Liver (tissue), 9 donors: Measurements from ENCODE around the gene VWA5B1. TPM values are rescaled to one million over a fixed set of nuclear protein-coding genes. Genes with fewer than 3 reads are reported as not detected.

Source experiments
- DNase-seq: peaks from one replicate; pipeline ENCODE4 v3.0.0-alpha.2; 2017; ENCODE audit warnings: low spot score
- H3K27ac ChIP-seq, 2 donors: one replicate each; pipeline ENCODE4 v1.7.0; 2013; ENCODE audit warnings: inconsistent platforms in 2 of 2, low read length in 2 of 2, control low read depth in 1 of 2, low read depth in 1 of 2, mild to moderate bottlenecking in 1 of 2
- H3K27me3 ChIP-seq, 4 donors: one replicate each; pipeline versions ENCODE4 v1.6.1 to v1.7.0; 2013; ENCODE audit warnings: low read length in 3 of 4, inconsistent platforms in 1 of 4, mild to moderate bottlenecking in 1 of 4, moderate library complexity in 1 of 4; ENCODE audit not compliant: control insufficient read depth in 4 of 4, insufficient read depth in 4 of 4
- H3K36me3 ChIP-seq, 4 donors: one replicate each; pipeline versions ENCODE4 v1.6.1 to v1.7.0; 2013; ENCODE audit warnings: low read length in 3 of 4, mild to moderate bottlenecking in 3 of 4, low read depth in 1 of 4, moderate library complexity in 1 of 4; ENCODE audit not compliant: control insufficient read depth in 4 of 4, insufficient read depth in 3 of 4
- H3K4me1 ChIP-seq, 4 donors: one replicate each; pipeline versions ENCODE4 v1.6.1 to v1.7.0; 2013; ENCODE audit warnings: low read length in 3 of 4, mild to moderate bottlenecking in 3 of 4, moderate library complexity in 1 of 4; ENCODE audit not compliant: control insufficient read depth in 4 of 4, insufficient read depth in 4 of 4
- H3K4me3 ChIP-seq, 3 donors: one replicate each; pipeline versions ENCODE4 v1.6.1 to v1.7.0; 2013; ENCODE audit warnings: low read length in 3 of 3, control low read depth in 1 of 3, low read depth in 1 of 3, mild to moderate bottlenecking in 1 of 3
- H3K9ac ChIP-seq, 2 donors: one replicate each; pipeline ENCODE4 v1.7.0; 2013; ENCODE audit warnings: low read length in 2 of 2, mild to moderate bottlenecking in 2 of 2, moderate library complexity in 2 of 2, control low read depth in 1 of 2, low read depth in 1 of 2
- H3K9me3 ChIP-seq, 4 donors: one replicate each; pipeline versions ENCODE4 v1.6.1 to v1.7.0; 2013; ENCODE audit warnings: low read length in 3 of 4; ENCODE audit not compliant: control insufficient read depth in 4 of 4
- EGR1 ChIP-seq, 2 donors: IDR thresholded peaks; 2 replicates each; pipeline ENCODE4 v1.6.1; 2016 to 2018; ENCODE audit warnings: antibody characterized with exemption in 2 of 2, low read depth in 2 of 2
- FOXA1 ChIP-seq: IDR thresholded peaks from 2 replicates; pipeline ENCODE4 v1.6.1; 2016; ENCODE audit warnings: antibody characterized with exemption
- GABPA ChIP-seq, 2 donors: IDR thresholded peaks in 1 of 2; conservative IDR thresholded peaks in 1 of 2; 2 replicates each; pipeline ENCODE4 v1.6.1; 2016; ENCODE audit warnings: antibody characterized with exemption in 2 of 2, mild to moderate bottlenecking in 1 of 2, moderate library complexity in 1 of 2
- HNF4A ChIP-seq, 2 donors: conservative IDR thresholded peaks; 2 replicates each; pipeline ENCODE4 v1.6.1; 2016; ENCODE audit warnings: antibody characterized with exemption in 2 of 2, mild to moderate bottlenecking in 2 of 2
- HNF4G ChIP-seq: IDR thresholded peaks from 2 replicates; pipeline ENCODE4 v1.6.1; 2016; ENCODE audit warnings: antibody characterized with exemption
- NR2F2 ChIP-seq: IDR thresholded peaks from 2 replicates; pipeline ENCODE4 v1.6.1; 2016; ENCODE audit warnings: antibody characterized with exemption
- RAD21 ChIP-seq, 2 donors: IDR thresholded peaks; 2 replicates each; pipeline ENCODE4 v1.6.1; 2016; ENCODE audit warnings: antibody characterized with exemption in 2 of 2, mild to moderate bottlenecking in 2 of 2
- RXRA ChIP-seq, 2 donors: IDR thresholded peaks; 2 replicates each; pipeline ENCODE4 v1.6.1; 2017 to 2018; ENCODE audit warnings: antibody characterized with exemption in 2 of 2, mild to moderate bottlenecking in 1 of 2
- SP1 ChIP-seq: IDR thresholded peaks from 2 replicates; pipeline ENCODE4 v1.6.1; 2018; ENCODE audit warnings: antibody characterized with exemption, mild to moderate bottlenecking
- TAF1 ChIP-seq: conservative IDR thresholded peaks from 2 replicates; pipeline ENCODE4 v1.6.1; 2016; ENCODE audit warnings: antibody characterized with exemption, mild to moderate bottlenecking
- WGBS: extraction: QIAGEN DNeasy Blood & Tissue Kit; methylation state at CpG from one replicate; pipeline ENCODE4 v1.1.7; 2013; 5-methylcytosine and 5-hydroxymethylcytosine counted together
- polyA plus RNA-seq, 2 donors: library from polyadenylated mRNA; stranded (reverse) in 1 of 2; unstranded in 1 of 2; fragments of 200-250 nt in 1 of 2; fragments of >200 nt in 1 of 2; fragmentation: Nextera tagmentation in 1 of 2; extraction: Ambion mirVana in 1 of 2; gene quantifications; one replicate each; pipeline versions ENCODE4 v1.2.1 to v1.2.3, GENCODE V29; 2013 to 2015
- total RNA-seq, 2 donors: library from RNA; depleted of rRNA; stranded (reverse); fragments of >200 nt; gene quantifications; one replicate each; pipeline ENCODE4 v1.2.3, GENCODE V29; 2014
- TF ChIP-seq, protein P1 (sequence below): IDR thresholded peaks from 2 replicates; pipeline ENCODE4 v1.6.1; 2016; ENCODE audit warnings: antibody characterized with exemption, mild to moderate bottlenecking
- TF ChIP-seq, protein P2 (sequence below): IDR thresholded peaks from 2 replicates; pipeline ENCODE4 v1.6.1; 2016; ENCODE audit warnings: antibody characterized with exemption
- TF ChIP-seq, protein P3 (sequence below): IDR thresholded peaks from 2 replicates; pipeline ENCODE4 v1.6.1; 2016; ENCODE audit warnings: antibody characterized with exemption
- TF ChIP-seq, protein P4 (sequence below): IDR thresholded peaks from 2 replicates; pipeline ENCODE4 v1.6.1; 2016; ENCODE audit warnings: antibody characterized with exemption
- donor health status: healthy.
- donor health status: healthy.
- donor health status: healthy.
- donor health status: healthy.
- donor health status: healthy.

VWA5B1 gene
- total and polyA plus RNA-seq, 4 donors = not detected

DNA sequence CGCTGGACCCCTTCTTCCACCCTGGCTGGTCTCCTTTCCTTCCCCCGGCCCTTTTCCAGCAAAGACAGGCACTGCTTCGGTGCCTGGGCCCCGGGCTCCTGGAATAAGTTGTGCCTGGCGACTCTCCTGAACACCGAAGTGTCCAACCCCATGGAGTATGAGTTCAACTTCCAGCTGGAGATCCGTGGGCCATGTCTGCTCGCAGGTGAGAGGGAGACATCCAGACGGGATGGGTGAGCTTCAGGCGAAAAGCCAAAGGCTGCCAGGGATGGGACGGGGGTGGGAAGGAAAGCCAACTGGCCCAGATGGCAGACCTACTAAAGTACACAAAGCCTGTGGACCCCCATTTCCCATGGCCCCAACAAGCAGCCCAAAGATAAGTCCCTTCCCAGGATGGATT, 26.8 kb downstream of the VWA5B1 start:
- H3K9me3 ChIP-seq = no peaks in the 10 kb centered on the region
- no peak for DNase-seq
- no peak for TF ChIP-seq TAF1
- no peak for TF ChIP-seq FOXA1
- TF ChIP-seq, protein P1, sequence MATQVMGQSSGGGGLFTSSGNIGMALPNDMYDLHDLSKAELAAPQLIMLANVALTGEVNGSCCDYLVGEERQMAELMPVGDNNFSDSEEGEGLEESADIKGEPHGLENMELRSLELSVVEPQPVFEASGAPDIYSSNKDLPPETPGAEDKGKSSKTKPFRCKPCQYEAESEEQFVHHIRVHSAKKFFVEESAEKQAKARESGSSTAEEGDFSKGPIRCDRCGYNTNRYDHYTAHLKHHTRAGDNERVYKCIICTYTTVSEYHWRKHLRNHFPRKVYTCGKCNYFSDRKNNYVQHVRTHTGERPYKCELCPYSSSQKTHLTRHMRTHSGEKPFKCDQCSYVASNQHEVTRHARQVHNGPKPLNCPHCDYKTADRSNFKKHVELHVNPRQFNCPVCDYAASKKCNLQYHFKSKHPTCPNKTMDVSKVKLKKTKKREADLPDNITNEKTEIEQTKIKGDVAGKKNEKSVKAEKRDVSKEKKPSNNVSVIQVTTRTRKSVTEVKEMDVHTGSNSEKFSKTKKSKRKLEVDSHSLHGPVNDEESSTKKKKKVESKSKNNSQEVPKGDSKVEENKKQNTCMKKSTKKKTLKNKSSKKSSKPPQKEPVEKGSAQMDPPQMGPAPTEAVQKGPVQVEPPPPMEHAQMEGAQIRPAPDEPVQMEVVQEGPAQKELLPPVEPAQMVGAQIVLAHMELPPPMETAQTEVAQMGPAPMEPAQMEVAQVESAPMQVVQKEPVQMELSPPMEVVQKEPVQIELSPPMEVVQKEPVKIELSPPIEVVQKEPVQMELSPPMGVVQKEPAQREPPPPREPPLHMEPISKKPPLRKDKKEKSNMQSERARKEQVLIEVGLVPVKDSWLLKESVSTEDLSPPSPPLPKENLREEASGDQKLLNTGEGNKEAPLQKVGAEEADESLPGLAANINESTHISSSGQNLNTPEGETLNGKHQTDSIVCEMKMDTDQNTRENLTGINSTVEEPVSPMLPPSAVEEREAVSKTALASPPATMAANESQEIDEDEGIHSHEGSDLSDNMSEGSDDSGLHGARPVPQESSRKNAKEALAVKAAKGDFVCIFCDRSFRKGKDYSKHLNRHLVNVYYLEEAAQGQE = no peak
- H3K27ac ChIP-seq = no peak overlapping the region
- no peaks in the 10 kb centered on the region for H3K27me3 ChIP-seq
- H3K36me3 ChIP-seq = no peaks in the 10 kb centered on the region
- H3K4me3 ChIP-seq = no peak overlapping the region
- H3K9ac ChIP-seq = no peak overlapping the region
- no peaks in the 10 kb centered on the region for H3K4me1 ChIP-seq
- WGBS = 88% methylated on average over 11 of the region's 11 CpGs

DNA sequence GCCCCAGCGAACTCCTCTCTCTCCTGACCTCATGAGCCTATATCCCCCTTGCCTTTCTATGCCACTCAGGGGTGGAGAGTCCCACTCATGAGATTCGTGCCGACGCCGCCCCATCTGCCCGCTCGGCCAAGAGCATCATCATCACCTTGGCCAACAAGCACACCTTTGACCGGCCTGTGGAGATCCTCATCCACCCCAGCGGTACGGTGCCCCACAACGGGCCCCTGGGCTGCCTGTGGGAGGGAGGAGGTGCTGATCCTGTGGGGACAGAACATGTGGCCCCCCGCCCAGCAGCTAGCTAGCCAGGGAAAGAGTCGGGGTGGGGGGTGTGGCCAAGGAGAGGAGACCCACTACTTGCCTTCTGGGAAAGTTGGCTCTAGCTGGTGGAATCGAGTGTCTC, 27.8 kb downstream of the VWA5B1 start:
- Histone ChIP-seq H3K9ac (no peak overlapping the region), H3K36me3 (no peaks in the 10 kb centered on the region), H3K4me1 (no peaks in the 10 kb centered on the region), H3K27ac (no peak overlapping the region), H3K9me3 (no peaks in the 10 kb centered on the region), H3K4me3 (no peak overlapping the region), H3K27me3 (peaks cover 0 to 5% (median 0%) of the 10 kb centered on the region in 4 donors)
- 90% methylated on average over 14 of the region's 14 CpGs for WGBS
- no peak for TF ChIP-seq GABPA (IDR thresholded peaks at IDR 0.05 in 1 of 2, conservative IDR thresholded peaks at IDR 0.05 in 1 of 2)
- TF ChIP-seq NR2F2 = no peak
- TF ChIP-seq, protein P2, sequence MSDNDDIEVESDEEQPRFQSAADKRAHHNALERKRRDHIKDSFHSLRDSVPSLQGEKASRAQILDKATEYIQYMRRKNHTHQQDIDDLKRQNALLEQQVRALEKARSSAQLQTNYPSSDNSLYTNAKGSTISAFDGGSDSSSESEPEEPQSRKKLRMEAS = no peak
- TF ChIP-seq, protein P3, sequence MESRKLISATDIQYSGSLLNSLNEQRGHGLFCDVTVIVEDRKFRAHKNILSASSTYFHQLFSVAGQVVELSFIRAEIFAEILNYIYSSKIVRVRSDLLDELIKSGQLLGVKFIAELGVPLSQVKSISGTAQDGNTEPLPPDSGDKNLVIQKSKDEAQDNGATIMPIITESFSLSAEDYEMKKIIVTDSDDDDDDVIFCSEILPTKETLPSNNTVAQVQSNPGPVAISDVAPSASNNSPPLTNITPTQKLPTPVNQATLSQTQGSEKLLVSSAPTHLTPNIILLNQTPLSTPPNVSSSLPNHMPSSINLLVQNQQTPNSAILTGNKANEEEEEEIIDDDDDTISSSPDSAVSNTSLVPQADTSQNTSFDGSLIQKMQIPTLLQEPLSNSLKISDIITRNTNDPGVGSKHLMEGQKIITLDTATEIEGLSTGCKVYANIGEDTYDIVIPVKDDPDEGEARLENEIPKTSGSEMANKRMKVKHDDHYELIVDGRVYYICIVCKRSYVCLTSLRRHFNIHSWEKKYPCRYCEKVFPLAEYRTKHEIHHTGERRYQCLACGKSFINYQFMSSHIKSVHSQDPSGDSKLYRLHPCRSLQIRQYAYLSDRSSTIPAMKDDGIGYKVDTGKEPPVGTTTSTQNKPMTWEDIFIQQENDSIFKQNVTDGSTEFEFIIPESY = no peak
- no peak for TF ChIP-seq RXRA (IDR thresholded peaks at IDR 0.05)
- TF ChIP-seq HNF4G = no peak
- no peak for TF ChIP-seq SP1
- TF ChIP-seq HNF4A (conservative IDR thresholded peaks at IDR 0.05) = no peak
- no peak for TF ChIP-seq EGR1 (IDR thresholded peaks at IDR 0.05; ENCODE audit: low read depth in 2 of 2)
- TF ChIP-seq, protein P4, sequence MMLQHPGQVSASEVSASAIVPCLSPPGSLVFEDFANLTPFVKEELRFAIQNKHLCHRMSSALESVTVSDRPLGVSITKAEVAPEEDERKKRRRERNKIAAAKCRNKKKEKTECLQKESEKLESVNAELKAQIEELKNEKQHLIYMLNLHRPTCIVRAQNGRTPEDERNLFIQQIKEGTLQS = no peak
- TF ChIP-seq, protein P1 = no peak
- TF ChIP-seq RAD21 (IDR thresholded peaks at IDR 0.05) = no peak
- DNase-seq = no peak
